ENCODE results near the gene MORF4L2.
A peak's percentile ranks its signal among the peaks of the same experiment; 100 is the strongest.

Gene MORF4L2

GRCh38 chrX:103630171-103630511 lies 56.4 kb downstream of the MORF4L2 start:
- DNase-seq = no peak

- peak; percentile 34 for DNase-seq
Observed at GRCh38 chrX:103629318-103630170, 57.0 kb downstream of the MORF4L2 start.

- peak; percentile 29 for DNase-seq
Observed at GRCh38 chrX:103628386-103629317, 57.8 kb downstream of the MORF4L2 start, which contains the start of gene TCEAL1. Gene TCEAL1 (plus strand): TSS chrX:103628975. CDS start chrX:103629917, 942 bp downstream.

GRCh38 chrX:103626855-103627254 lies 59.6 kb downstream of the MORF4L2 start:
- no peak for DNase-seq
